GM12878 (cell line): Measurements from ENCODE around the gene AIG1. TPM values are rescaled to one million over a fixed set of nuclear protein-coding genes. Genes with fewer than 3 reads are reported as not detected.

Experiments used
- ATAC-seq: fragments of 200-7000 bp; cut with Tn5 transposase; 3 replicates; pipeline ENCODE4 v1.9.1; 2020; ENCODE audit warnings: mild to moderate bottlenecking, moderate library complexity
- BruUV-seq: library from RNA; stranded (reverse); fragments of 400-500 nt; replicated peaks from 2 replicates; lab custom pipeline; 2021; lab: Mats Ljungman, UMichigan
- CTCF ChIA-PET: fragments of 300-600 bp; sonication (Branson Sonifier 250); formaldehyde crosslinking; extraction: SDS; loops from one replicate; lab custom pipeline; 2021; ENCODE audit warnings: inconsistent platforms; lab: Yijun Ruan, JAX
- POLR2A ChIA-PET: fragments of 350-600 bp; formaldehyde crosslinking; extraction: SDS; loops from one replicate; lab custom pipeline; 2021; ENCODE audit warnings: inconsistent platforms; lab: Charles Lee
- RAD21 ChIA-PET: fragments of 300-600 bp; sonication (Branson Sonifier 250); formaldehyde crosslinking; loops from one replicate; lab custom pipeline; 2023; ENCODE audit warnings: antibody characterized with exemption; ENCODE audit not compliant: unreplicated experiment; lab: Charles Lee
- SMC1A ChIA-PET: fragments of 300-600 bp; sonication (Branson Sonifier 250); formaldehyde crosslinking; loops from one replicate; lab custom pipeline; 2023; ENCODE audit not compliant: unreplicated experiment, uncharacterized antibody; lab: Charles Lee
- DNase-seq: peaks from one replicate; pipeline ENCODE4 v3.0.0-alpha.2; 2011; ENCODE audit warnings: low read depth, low spot score
- FAIRE-seq: peaks from 3 replicates; lab custom pipeline; 2011; peaks lifted over from hg19 to GRCh38; lab: Jason Lieb, UNC
- H2AFZ ChIP-seq: 2 replicates; pipeline ENCODE4 v1.6.0; 2011; ENCODE audit warnings: low read depth, low read length, control low read depth; ENCODE audit not compliant: control insufficient read depth
- H3K27ac ChIP-seq: 2 replicates; pipeline ENCODE4 v1.5.1; 2011; ENCODE audit warnings: control low read depth; ENCODE audit not compliant: control insufficient read depth, insufficient read depth
- H3K27me3 ChIP-seq, 2 experiments: replicated peaks in 1 of 2; 2 replicates each; pipeline versions ENCODE4 v1.6.0 to v1.6.1; 2011; ENCODE audit warnings: low read length in 1 of 2; ENCODE audit not compliant: control insufficient read depth in 2 of 2, insufficient read depth in 2 of 2
- H3K36me3 ChIP-seq, 2 experiments: 2 replicates each; pipeline ENCODE4 v1.5.1; 2011; ENCODE audit warnings: low read length in 1 of 2; ENCODE audit not compliant: control insufficient read depth in 2 of 2, insufficient read depth in 2 of 2
- H3K4me1 ChIP-seq: 2 replicates; pipeline ENCODE4 v1.6.1; 2011; ENCODE audit warnings: mild to moderate bottlenecking, low read length, moderate library complexity, mixed read lengths; ENCODE audit not compliant: control insufficient read depth, insufficient read depth
- H3K4me2 ChIP-seq: 2 replicates; pipeline ENCODE4 v1.6.0; 2011; ENCODE audit warnings: control low read depth; ENCODE audit not compliant: control insufficient read depth, insufficient read depth
- H3K4me3 ChIP-seq: fragments of 200-600 bp; sonication (generic); 2 replicates; pipeline ENCODE4 v1.5.1; 2016
- H3K79me2 ChIP-seq: 2 replicates; pipeline ENCODE4 v1.6.0; 2011; ENCODE audit warnings: low read length; ENCODE audit not compliant: control insufficient read depth, insufficient read depth
- H3K9ac ChIP-seq: 2 replicates; pipeline ENCODE4 v1.8.0; 2011; ENCODE audit warnings: low read length, control low read depth, mixed read lengths; ENCODE audit not compliant: control insufficient read depth, insufficient read depth
- H3K9me3 ChIP-seq: replicated peaks from 3 replicates; pipeline ENCODE4 v1.5.1; 2011; ENCODE audit warnings: mild to moderate bottlenecking, low read length; ENCODE audit not compliant: control insufficient read depth, insufficient read depth
- H4K20me1 ChIP-seq: 2 replicates; pipeline ENCODE4 v1.6.0; 2011; ENCODE audit not compliant: control insufficient read depth, insufficient read depth
- CHD2 ChIP-seq: IDR thresholded peaks from 2 replicates; pipeline ENCODE4 v1.6.1; 2011; ENCODE audit warnings: low read depth, low read length, improper control_type of control experiment, borderline replicate concordance
- EP300 ChIP-seq, 2 experiments: fragments of 150-350 bp in 1 of 2; IDR thresholded peaks; 2 replicates each; pipeline ENCODE4 v1.6.1; 2011 to 2012; ENCODE audit warnings: low read depth in 2 of 2, low read length in 2 of 2, borderline replicate concordance in 1 of 2, improper control_type of control experiment in 1 of 2, inconsistent platforms in 1 of 2; ENCODE audit not compliant: control insufficient read depth in 1 of 2
- FOS ChIP-seq: IDR thresholded peaks from 3 replicates; pipeline ENCODE4 v1.6.1; 2011; ENCODE audit warnings: borderline replicate concordance; ENCODE audit not compliant: insufficient read length; ENCODE audit errors: extremely low read depth
- KAT2A ChIP-seq: conservative IDR thresholded peaks from 2 replicates; pipeline ENCODE4 v1.6.1; 2011; ENCODE audit warnings: low read depth, low read length; ENCODE audit not compliant: control insufficient read depth
- LARP7 ChIP-seq: fragments of 450-650 bp; IDR thresholded peaks from 2 replicates; pipeline ENCODE4 v1.6.1; 2017; ENCODE audit warnings: mild to moderate bottlenecking
- MAX ChIP-seq: IDR thresholded peaks from 2 replicates; pipeline ENCODE4 v1.6.1; 2012; ENCODE audit warnings: low read depth, low read length, improper control_type of control experiment
- ZNF274 ChIP-seq: IDR thresholded peaks from one replicate; pipeline ENCODE4 v1.8.0; 2011; ENCODE audit not compliant: insufficient read length, insufficient read depth
- WGBS: methylation state at CpG from one replicate; pipeline ENCODE4 v1.1.6; 2016; ENCODE audit warnings: low lambda C conversion rate; ENCODE audit not compliant: insufficient replicate concordance, insufficient coverage; ENCODE audit errors: missing lambda C conversion rate; 5-methylcytosine and 5-hydroxymethylcytosine counted together
- in situ Hi-C: fragments of 300-500 bp; cut with MboI; formaldehyde crosslinking; loops from 9 replicates; pipeline ENCODE4 v1.14.3; 2018; ENCODE audit warnings: mixed read lengths
- intact Hi-C: fragments of 100-400 bp; cut with micrococcal nuclease; formaldehyde crosslinking; loops from one replicate; pipeline ENCODE4 v1.14.2; 2022; ENCODE audit not compliant: unreplicated experiment
- polyA plus RNA-seq, 11 experiments: library from polyadenylated mRNA; depleted of rRNA in 4 of 11; unstranded in 6 of 11; stranded (reverse) in 5 of 11; fragments of >200 nt; fragmentation: Nextera tagmentation in 4 of 11; fragmentation: Illumina TruSeq in 1 of 11; extraction: Ambion mirVana in 4 of 11; extraction: Trizol in 1 of 11; gene quantifications; 1 replicate in 1 of 11; 2 replicates in 10 of 11; pipeline versions ENCODE4 v1.2.1 to v1.2.3, GENCODE V29; 2011 to 2016; ENCODE audit warnings: inconsistent platforms in 2 of 11, missing spikeins in 2 of 11, low read depth in 1 of 11
- total RNA-seq, 4 experiments: library from RNA; depleted of rRNA in 3 of 4; stranded (reverse); fragments of >200 nt in 3 of 4; fragmentation: Illumina TruSeq in 1 of 4; extraction: Trizol in 1 of 4; gene quantifications; 2 replicates each; pipeline versions ENCODE4 v1.2.1 to v1.2.3, GENCODE V29; 2013 to 2021

The AIG1 gene
- total and polyA plus RNA-seq, 10 of the 15 experiments (the other 5 are each of a cell fraction or from before 2014, with no cell fraction given), result 27.0 to 74.5 (median 36.4) TPM

- in situ Hi-C loops, result no loop called here
- Histone ChIP-seq H3K4me3 (no peak overlapping the region), H3K9me3 (no peaks in the 10 kb centered on the region), H3K79me2 (no peaks in the 10 kb centered on the region), H3K9ac (no peak overlapping the region), H3K27ac (no peak overlapping the region), H3K4me1 (no peaks in the 10 kb centered on the region), H2AFZ (no peak overlapping the region), H3K27me3 (no peaks in the 10 kb centered on the region), H4K20me1 (no peaks in the 10 kb centered on the region), H3K36me3 (no peaks in the 10 kb centered on the region), H3K4me2 (no peak overlapping the region)
- no peak for DNase-seq
- TF ChIP-seq EP300 (IDR thresholded peaks at IDR 0.05; ENCODE audit: borderline replicate concordance in 1 of 2, control insufficient read depth in 1 of 2, low read depth in 2 of 2, low read length in 2 of 2), result no peak
- no peak for TF ChIP-seq FOS
- 65% methylated on average over 3 of the region's 3 CpGs for WGBS
- ATAC-seq, result no peak
- ChIA-PET RAD21 (no interaction called here), CTCF (interaction anchor here (2.1 kb wide), 1 partner anchor 11 kb away, joined by 5 read pairs; no protein-coding TSS in a partner anchor), SMC1A (interaction anchor here (0.9 kb wide), 1 partner anchor 17 kb away, joined by 3 read pairs; no protein-coding TSS in a partner anchor), POLR2A (no interaction called here)
- intact Hi-C loops, result no loop called here
- BruUV-seq, result no TSS peak
- no peak for FAIRE-seq
Measured at GRCh38 chr6:143115728-143116127, 55.0 kb downstream of the AIG1 start.

GRCh38 chr6:143117108-143117507 lies 56.4 kb downstream of the AIG1 start:
- TF ChIP-seq MAX (no peak), CHD2 (no peak), LARP7 (no peak), KAT2A (no peak), ZNF274 (no peak)
- ATAC-seq (no peak), FAIRE-seq (no peak), DNase-seq (no peak)
- no peaks in the 10 kb centered on the region for H3K79me2 ChIP-seq
- H3K27me3 ChIP-seq, result no peaks in the 10 kb centered on the region
- no peak overlapping the region for H2AFZ ChIP-seq
- SMC1A ChIA-PET, result no interaction called here
- RAD21 ChIA-PET, result no interaction called here
- no peak overlapping the region for H3K4me3 ChIP-seq
- POLR2A ChIA-PET, result no interaction called here
- intact Hi-C loops, result no loop called here
- no peaks in the 10 kb centered on the region for H3K4me1 ChIP-seq
- 6% methylated on average over 1 of the region's 1 CpG for WGBS
- H3K9me3 ChIP-seq, result no peaks in the 10 kb centered on the region
- no TSS peak for BruUV-seq
- no peak overlapping the region for H3K9ac ChIP-seq
- in situ Hi-C loops, result no loop called here
- H3K4me2 ChIP-seq, result no peak overlapping the region
- CTCF ChIA-PET, result no interaction called here
- no peaks in the 10 kb centered on the region for H3K36me3 ChIP-seq
- H4K20me1 ChIP-seq, result no peaks in the 10 kb centered on the region
- H3K27ac ChIP-seq, result no peak overlapping the region
